Measurements from ENCODE around the gene LAMC3.

DNA sequence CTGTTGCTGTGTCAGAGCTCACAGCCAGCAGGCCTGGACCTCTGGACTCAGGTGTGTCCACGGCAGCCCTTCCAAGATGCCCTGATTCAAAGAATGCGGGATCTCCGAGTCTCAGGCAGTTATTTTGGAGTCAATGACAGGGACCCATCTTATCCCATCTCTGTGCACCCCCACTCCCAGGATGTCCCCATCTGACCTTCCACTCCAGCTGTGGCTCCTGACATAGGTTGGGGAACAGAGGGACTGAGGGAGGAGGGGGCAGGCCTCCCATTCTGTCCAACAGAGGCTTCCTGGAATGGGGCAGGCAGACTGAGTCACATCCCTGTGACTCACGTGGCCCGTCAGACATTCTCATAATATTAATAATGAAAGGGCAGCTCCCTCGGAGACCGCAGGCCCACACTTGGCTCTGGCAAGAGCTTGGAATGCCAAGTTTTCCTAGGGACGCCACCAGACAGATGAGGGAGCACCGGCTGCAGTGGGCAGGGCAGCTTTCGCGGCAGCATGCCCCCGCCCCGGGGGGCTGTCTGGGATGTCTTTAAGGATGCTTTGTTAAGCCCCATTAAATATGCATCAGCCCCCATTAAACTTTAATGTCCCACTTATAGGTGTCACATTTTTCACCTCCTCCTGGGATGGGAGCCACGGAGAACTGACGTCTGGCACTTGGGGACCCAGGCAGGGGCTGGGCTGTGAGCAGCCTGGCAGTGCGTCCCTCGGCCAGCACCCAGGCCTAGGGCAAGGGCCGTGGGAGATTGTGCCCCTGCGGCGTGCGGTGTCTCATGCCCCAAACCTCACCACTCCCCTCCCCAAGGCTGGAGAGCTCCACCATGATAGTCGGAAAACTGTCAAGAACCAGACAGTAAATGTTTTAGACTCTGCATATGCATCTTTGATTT, 46.3 kb upstream of the LAMC3 start:
- TF ChIP-seq CTCF (IDR thresholded peaks at IDR 0.05) (no peak), POLR2AphosphoS5 (IDR thresholded peaks at IDR 0.05) (peak; percentile 77), POLR2A (IDR thresholded peaks at IDR 0.05) (no peak), EP300 (IDR thresholded peaks at IDR 0.05) (no peak)
